ENCODE measurements around the gene HSD17B14. TPM values are rescaled to one million over a fixed set of nuclear protein-coding genes. Genes with fewer than 3 reads are reported as not detected.

The HSD17B14 gene
- polyA plus RNA-seq, 1 donor = 3.8 TPM

Other genes starting within 250 kb of the HSD17B14 start
- not detected for gene SPACA4, start 229.7 kb downstream of the HSD17B14 start, polyA plus RNA-seq (ENCODE audit: insufficient read length)
- gene FAM83E, start 221.4 kb downstream of the HSD17B14 start, polyA plus RNA-seq (ENCODE audit: insufficient read length) = 0.44 TPM
- gene RPL18, start 217.3 kb downstream of the HSD17B14 start, polyA plus RNA-seq (ENCODE audit: insufficient read length) = 1,775 TPM
- gene SPHK2, start 217.0 kb downstream of the HSD17B14 start, polyA plus RNA-seq (ENCODE audit: insufficient read length) = 10.7 TPM
- gene DBP, start 199.1 kb downstream of the HSD17B14 start, polyA plus RNA-seq (ENCODE audit: insufficient read length) = 7.9 TPM
- gene CA11, start 190.3 kb downstream of the HSD17B14 start, polyA plus RNA-seq (ENCODE audit: insufficient read length) = 7.8 TPM
- 0.72 TPM for gene NTN5, start 163.5 kb downstream of the HSD17B14 start, polyA plus RNA-seq (ENCODE audit: insufficient read length)
- gene FUT2, start 140.5 kb downstream of the HSD17B14 start, polyA plus RNA-seq (ENCODE audit: insufficient read length) = 1.2 TPM
- 192 TPM for gene MAMSTR, start 116.8 kb downstream of the HSD17B14 start, polyA plus RNA-seq (ENCODE audit: insufficient read length)
- gene RASIP1, start 95.9 kb downstream of the HSD17B14 start, polyA plus RNA-seq (ENCODE audit: insufficient read length) = 32.8 TPM
- 0.96 TPM for gene IZUMO1, start 89.6 kb downstream of the HSD17B14 start, polyA plus RNA-seq (ENCODE audit: insufficient read length)
- gene FUT1, start 83.8 kb downstream of the HSD17B14 start, polyA plus RNA-seq (ENCODE audit: insufficient read length) = 1.2 TPM
- gene FGF21, start 81.0 kb downstream of the HSD17B14 start, polyA plus RNA-seq (ENCODE audit: insufficient read length) = not detected
- 28.5 TPM for gene BCAT2, start 25.5 kb downstream of the HSD17B14 start, polyA plus RNA-seq (ENCODE audit: insufficient read length)
- 40.4 TPM for gene PLEKHA4, start 32.1 kb upstream of the HSD17B14 start, polyA plus RNA-seq (ENCODE audit: insufficient read length)
- 59.4 TPM for gene PPP1R15A, start 35.9 kb upstream of the HSD17B14 start, polyA plus RNA-seq (ENCODE audit: insufficient read length)
- not detected for gene TULP2, start 62.3 kb upstream of the HSD17B14 start, polyA plus RNA-seq (ENCODE audit: insufficient read length)
- 175 TPM for gene NUCB1, start 63.8 kb upstream of the HSD17B14 start, polyA plus RNA-seq (ENCODE audit: insufficient read length)
- gene DHDH, start 97.2 kb upstream of the HSD17B14 start, polyA plus RNA-seq (ENCODE audit: insufficient read length) = 0.93 TPM
- 39.3 TPM for gene BAX, start 118.4 kb upstream of the HSD17B14 start, polyA plus RNA-seq (ENCODE audit: insufficient read length)
- gene FTL, start 128.8 kb upstream of the HSD17B14 start, polyA plus RNA-seq (ENCODE audit: insufficient read length) = 701 TPM
- gene GYS1, start 156.8 kb upstream of the HSD17B14 start, polyA plus RNA-seq (ENCODE audit: insufficient read length) = 108 TPM
- gene RUVBL2, start 157.4 kb upstream of the HSD17B14 start, polyA plus RNA-seq (ENCODE audit: insufficient read length) = 61.0 TPM
- gene LHB, start 180.6 kb upstream of the HSD17B14 start, polyA plus RNA-seq (ENCODE audit: insufficient read length) = not detected
- not detected for gene CGB3, start 187.8 kb upstream of the HSD17B14 start, polyA plus RNA-seq (ENCODE audit: insufficient read length)
- not detected for gene CGB2, start 195.4 kb upstream of the HSD17B14 start, polyA plus RNA-seq (ENCODE audit: insufficient read length)
- not detected for gene CGB1, start 200.4 kb upstream of the HSD17B14 start, polyA plus RNA-seq (ENCODE audit: insufficient read length)
- gene CGB5, start 207.4 kb upstream of the HSD17B14 start, polyA plus RNA-seq (ENCODE audit: insufficient read length) = not detected
- not detected for gene CGB8, start 212.6 kb upstream of the HSD17B14 start, polyA plus RNA-seq (ENCODE audit: insufficient read length)
- gene CGB7, start 221.3 kb upstream of the HSD17B14 start, polyA plus RNA-seq (ENCODE audit: insufficient read length) = 2.3 TPM
- 5.8 TPM for gene NTF4, start 228.3 kb upstream of the HSD17B14 start, polyA plus RNA-seq (ENCODE audit: insufficient read length)
- 9.8 TPM for gene KCNA7, start 236.2 kb upstream of the HSD17B14 start, polyA plus RNA-seq (ENCODE audit: insufficient read length)
- gene SNRNP70, start 249.0 kb upstream of the HSD17B14 start, polyA plus RNA-seq (ENCODE audit: insufficient read length) = 259 TPM

Measured in hindlimb muscle (tissue), 1 donor.